Measurements from ENCODE around the gene LRRC58. TPM values are rescaled to one million over a fixed set of nuclear protein-coding genes. Genes with fewer than 3 reads are reported as not detected.

The LRRC58 gene
- 10 to 100 TPM; 29.3 to 33.0 (median 31.3) TPM for total RNA-seq

DNA sequence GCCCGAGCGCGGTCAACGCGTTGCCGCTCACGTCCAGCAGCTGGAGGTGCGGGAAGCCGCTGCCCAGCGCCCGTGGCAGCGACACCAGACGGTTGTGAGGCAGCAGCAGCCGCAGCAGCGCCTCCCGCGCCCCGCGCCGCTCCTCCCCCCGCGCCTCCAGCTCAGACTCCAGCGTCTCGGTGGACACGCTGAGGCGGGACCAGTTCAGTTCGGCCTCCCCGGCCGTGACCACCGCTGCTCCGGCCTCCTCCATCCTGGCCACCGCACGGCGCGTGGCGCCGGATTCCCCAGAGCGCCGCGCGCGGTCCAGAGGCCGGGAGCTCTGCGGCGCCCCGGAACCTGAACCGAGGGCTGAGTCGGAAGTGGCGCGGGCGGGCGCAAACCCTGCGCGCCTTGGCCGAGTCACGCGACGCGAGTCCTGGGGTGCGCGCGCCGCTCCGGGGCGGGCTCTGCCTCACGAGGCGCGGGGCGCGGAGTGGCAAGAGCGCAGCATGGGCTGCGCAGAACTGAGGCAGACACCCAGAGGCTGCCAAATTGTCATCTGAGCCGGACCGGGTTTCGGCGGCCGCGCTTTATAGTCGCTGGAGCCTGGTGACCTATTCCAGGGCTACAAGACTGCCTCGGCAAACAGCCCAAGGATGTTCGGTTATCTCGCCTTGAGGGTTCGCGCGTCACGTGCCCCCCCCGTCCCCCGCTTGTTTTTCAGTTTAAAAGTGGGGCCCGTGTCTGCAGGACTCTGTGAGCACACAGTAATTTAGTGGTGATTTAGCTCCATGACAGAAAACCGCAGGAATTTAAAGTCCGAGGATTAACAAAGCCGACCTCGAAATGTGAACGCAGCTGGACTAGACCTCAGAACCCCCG is at the start of gene LRRC58:
Gene LRRC58 (minus strand): TSS at position 364 of the 864 bp plus-strand sequence. CDS start 111 bp downstream, at position 253.
- intact Hi-C loops (cut with DNase I; ENCODE audit: low total_unique reads) = no loop called here
- 1% methylated on average over 15 to 31 of the region's 95 CpGs for WGBS, 2 donors

DNA sequence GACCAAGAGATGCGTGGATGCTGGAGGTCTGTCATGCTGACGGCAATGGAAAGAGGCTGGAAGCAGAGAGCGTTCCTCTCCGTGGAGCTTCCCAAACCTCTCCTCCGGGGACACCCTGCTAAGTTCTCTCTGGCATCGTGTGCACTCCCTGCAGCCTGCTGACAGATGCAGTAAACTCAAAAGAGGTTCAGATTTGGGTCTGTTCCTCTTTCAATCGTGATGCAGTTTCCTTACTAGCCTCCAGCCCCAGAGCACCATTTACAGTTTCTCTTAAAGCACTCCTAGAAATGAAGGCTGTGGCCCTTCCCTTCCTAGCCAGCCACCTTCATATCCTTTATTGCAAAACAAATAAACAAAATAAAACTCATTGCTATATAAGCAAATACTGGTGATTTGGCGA is 47.3 kb upstream of the LRRC58 start:
- intact Hi-C loops (cut with DNase I; ENCODE audit: low total_unique reads) = no loop called here
- TF ChIP-seq, protein P1, sequence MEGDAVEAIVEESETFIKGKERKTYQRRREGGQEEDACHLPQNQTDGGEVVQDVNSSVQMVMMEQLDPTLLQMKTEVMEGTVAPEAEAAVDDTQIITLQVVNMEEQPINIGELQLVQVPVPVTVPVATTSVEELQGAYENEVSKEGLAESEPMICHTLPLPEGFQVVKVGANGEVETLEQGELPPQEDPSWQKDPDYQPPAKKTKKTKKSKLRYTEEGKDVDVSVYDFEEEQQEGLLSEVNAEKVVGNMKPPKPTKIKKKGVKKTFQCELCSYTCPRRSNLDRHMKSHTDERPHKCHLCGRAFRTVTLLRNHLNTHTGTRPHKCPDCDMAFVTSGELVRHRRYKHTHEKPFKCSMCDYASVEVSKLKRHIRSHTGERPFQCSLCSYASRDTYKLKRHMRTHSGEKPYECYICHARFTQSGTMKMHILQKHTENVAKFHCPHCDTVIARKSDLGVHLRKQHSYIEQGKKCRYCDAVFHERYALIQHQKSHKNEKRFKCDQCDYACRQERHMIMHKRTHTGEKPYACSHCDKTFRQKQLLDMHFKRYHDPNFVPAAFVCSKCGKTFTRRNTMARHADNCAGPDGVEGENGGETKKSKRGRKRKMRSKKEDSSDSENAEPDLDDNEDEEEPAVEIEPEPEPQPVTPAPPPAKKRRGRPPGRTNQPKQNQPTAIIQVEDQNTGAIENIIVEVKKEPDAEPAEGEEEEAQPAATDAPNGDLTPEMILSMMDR (IDR thresholded peaks at IDR 0.05) = no peak
- no peak for TF ChIP-seq POLR2A (IDR thresholded peaks at IDR 0.05)
- no peak overlapping the region for H3K4me3 ChIP-seq (ENCODE audit: low read depth, poor library complexity, severe bottlenecking)
- DNase-seq (ENCODE audit: low spot score in 2 of 2) = no peak
- WGBS, 2 donors = 87 to 93% methylated on average over 8 of the region's 8 CpGs

More for the DNA sequence above, at the start of gene LRRC58:
- peak within 1 kb of the TSS; percentile 87 for H3K4me3 ChIP-seq (ENCODE audit: low read depth, poor library complexity, severe bottlenecking)
- TF ChIP-seq, protein P1 (IDR thresholded peaks at IDR 0.05) = no peak
- TF ChIP-seq POLR2A (IDR thresholded peaks at IDR 0.05) = no peak
- DNase-seq (ENCODE audit: low spot score in 2 of 2) = peak; percentile 84 to 97

DNA sequence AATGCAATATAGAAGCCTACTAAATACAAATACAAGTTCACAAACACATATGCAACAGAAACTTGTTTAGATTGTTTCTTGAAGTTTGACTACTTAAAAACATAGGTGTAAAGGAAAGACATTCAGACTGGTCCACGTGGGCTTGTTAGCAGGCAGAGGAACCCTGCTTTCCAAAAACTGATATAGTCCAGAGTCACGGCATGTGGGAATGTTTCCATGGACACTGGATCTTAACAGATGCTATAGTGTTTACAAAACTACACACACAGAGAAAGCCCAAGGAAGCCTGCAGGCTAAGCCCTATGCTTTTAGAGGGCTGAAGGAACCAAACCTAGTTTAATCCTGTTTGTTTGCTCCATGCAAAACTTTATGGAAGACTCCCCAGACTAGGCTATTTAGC is 45.2 kb upstream of the LRRC58 start:
- intact Hi-C loops (cut with DNase I; ENCODE audit: low total_unique reads) = no loop called here
- H3K4me3 ChIP-seq (ENCODE audit: low read depth, poor library complexity, severe bottlenecking) = no peak overlapping the region
- 85 to 89% methylated on average over 2 of the region's 2 CpGs for WGBS, 2 donors
- no peak for DNase-seq (ENCODE audit: low spot score in 2 of 2)
- TF ChIP-seq POLR2A (IDR thresholded peaks at IDR 0.05) = no peak
- TF ChIP-seq, protein P1 (IDR thresholded peaks at IDR 0.05) = no peak

DNA sequence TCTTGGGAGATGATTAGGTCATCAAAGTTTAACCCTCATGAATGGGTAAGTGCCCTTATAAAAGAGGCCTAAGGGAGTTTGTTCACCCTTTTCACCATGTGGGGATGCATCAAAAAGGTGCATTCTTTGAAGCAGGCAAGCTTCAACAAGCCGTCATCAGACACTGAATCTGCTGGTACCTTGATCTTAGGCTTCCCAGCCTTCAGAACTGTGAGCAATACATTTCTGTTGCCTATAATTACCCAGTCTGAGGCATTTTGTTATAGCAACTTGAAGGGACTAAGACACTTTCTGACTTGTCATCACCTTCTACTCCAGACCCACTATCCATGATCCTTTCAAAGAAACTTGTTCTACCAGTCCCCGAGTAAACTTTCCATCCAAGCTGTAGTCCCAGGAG is 44.6 kb upstream of the LRRC58 start:
- WGBS, 2 donors = 74 to 79% methylated on average over 2 of the region's 2 CpGs
- intact Hi-C loops (cut with DNase I; ENCODE audit: low total_unique reads) = no loop called here
- no peak for DNase-seq (ENCODE audit: low spot score in 2 of 2)
- H3K4me3 ChIP-seq (ENCODE audit: low read depth, poor library complexity, severe bottlenecking) = no peak overlapping the region
- TF ChIP-seq, protein P1 (IDR thresholded peaks at IDR 0.05) = no peak
- no peak for TF ChIP-seq POLR2A (IDR thresholded peaks at IDR 0.05)

DNA sequence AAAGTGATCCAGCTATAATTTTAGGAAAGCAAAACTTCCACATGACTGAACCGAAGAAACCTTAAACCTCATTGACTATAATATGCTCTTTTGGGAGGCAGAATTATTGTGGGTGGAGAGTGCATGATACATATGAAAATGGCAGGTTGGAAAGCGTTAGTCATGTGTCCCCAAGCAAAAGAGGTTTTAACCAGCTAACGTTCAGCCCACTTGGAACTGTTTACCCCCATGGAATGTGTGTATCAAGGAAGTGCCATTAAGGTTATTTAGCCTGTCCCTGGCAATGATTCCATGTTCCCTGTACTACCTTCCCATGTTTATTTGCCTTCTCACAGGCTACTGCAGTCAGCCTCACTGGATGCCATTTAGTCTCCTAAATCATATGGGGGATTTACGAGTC is 44.1 kb upstream of the LRRC58 start:
- WGBS, 2 donors = 50 to 53% methylated on average over 4 of the region's 4 CpGs

DNA sequence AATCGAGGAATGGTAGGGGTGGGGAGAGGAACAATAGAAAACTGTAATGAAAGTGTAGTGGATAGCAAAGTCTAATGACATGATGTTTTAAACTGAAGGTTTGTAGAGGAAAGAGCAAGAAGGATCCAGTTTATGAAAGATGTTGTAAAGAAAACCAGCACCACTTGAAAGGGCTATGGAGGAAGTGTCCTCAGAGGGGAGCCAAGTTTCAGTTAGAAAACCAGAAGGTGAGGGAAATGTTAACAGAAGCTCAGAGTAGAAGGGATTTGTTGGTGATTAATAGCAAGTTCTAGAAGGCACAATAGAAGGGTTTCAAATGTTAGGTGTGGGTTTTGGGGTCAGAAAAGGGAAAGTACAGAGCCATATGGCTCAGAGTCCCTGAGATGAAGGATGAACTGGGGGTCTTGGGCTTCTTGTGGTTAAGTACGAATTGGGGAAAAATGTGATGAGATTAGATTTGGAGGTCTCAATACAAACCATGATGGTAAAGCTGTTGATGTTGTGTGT is 33.8 kb upstream of the LRRC58 start:
- no peak overlapping the region for H3K4me3 ChIP-seq (ENCODE audit: low read depth, poor library complexity, severe bottlenecking)
- TF ChIP-seq POLR2A (IDR thresholded peaks at IDR 0.05) = no peak
- 76 to 85% methylated on average over 2 of the region's 2 CpGs for WGBS, 2 donors
- no peak for DNase-seq (ENCODE audit: low spot score in 2 of 2)
- intact Hi-C loops (cut with DNase I; ENCODE audit: low total_unique reads) = no loop called here

More for the DNA sequence above, 44.1 kb upstream of the LRRC58 start:
- TF ChIP-seq POLR2A (IDR thresholded peaks at IDR 0.05) = no peak
- intact Hi-C loops (cut with DNase I; ENCODE audit: low total_unique reads) = no loop called here
- no peak for DNase-seq (ENCODE audit: low spot score in 2 of 2)
- no peak overlapping the region for H3K4me3 ChIP-seq (ENCODE audit: low read depth, poor library complexity, severe bottlenecking)
